Measurements from ENCODE around the gene AATF.
"Not testable (repeated sequence)": the region's sequence is repeated elsewhere in the genome, so short reads cannot be mapped to it uniquely, and the experiment has no call there.

GRCh38 chr17:37073464-37073863, 124.7 kb downstream of the AATF start:
- TF ChIP-seq FOXK2 (IDR thresholded peaks at IDR 0.05); ELF4 (IDR thresholded peaks at IDR 0.05); HDGF (IDR thresholded peaks at IDR 0.05; ENCODE audit: borderline replicate concordance); TARDBP (IDR thresholded peaks at IDR 0.05); CTBP1 (IDR thresholded peaks at IDR 0.05; ENCODE audit: borderline replicate concordance); BHLHE40 (IDR thresholded peaks at IDR 0.05; ENCODE audit: borderline replicate concordance); SP1 (IDR thresholded peaks at IDR 0.05); SUZ12 (IDR thresholded peaks at IDR 0.05); PKNOX1 (IDR thresholded peaks at IDR 0.05); FOXM1 (IDR thresholded peaks at IDR 0.05; ENCODE audit: borderline replicate concordance); LEF1 (IDR thresholded peaks at IDR 0.05; ENCODE audit: borderline replicate concordance); ZNF384 (IDR thresholded peaks at IDR 0.05); NFRKB (IDR thresholded peaks at IDR 0.05): not testable (repeated sequence)
